Measurements from ENCODE around the gene PIK3AP1. TPM values are rescaled to one million over a fixed set of nuclear protein-coding genes. Genes with fewer than 3 reads are reported as not detected.
A peak's percentile ranks its signal among the peaks of the same experiment; 100 is the strongest.

The PIK3AP1 gene
- total RNA-seq, 4 donors from 2014 or later = 5.8 to 111 (median 13.4) TPM

DNA sequence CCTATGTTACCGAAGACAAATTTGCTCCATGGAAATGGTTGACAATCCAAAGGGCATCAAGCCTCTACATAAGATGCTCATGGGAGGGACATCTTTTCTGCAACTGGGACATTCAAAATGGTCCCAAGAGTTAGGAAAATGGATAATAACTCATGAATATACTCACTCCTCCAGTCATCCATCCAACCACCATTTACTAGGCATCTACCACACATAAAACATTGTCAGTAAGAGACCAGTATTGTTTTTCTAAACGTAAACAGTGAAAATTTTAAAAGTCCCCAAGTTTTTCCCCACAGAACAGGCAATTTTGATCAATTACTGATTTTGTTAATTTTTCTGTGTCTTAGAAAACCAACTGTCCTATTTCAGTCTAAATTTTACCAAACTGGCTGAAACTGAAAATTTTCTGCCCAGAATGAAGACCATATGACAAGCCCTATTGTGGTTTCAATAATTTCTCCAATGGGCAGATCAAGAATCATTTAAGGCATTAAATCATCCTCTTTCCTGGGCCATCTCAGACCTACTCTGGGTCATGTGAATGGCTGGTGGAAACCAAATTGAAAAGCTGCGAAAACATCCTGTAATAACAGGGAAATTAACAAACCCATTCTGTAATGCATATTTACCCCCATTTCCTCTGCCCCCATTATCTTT lies 24.2 kb downstream of the PIK3AP1 start:
- TF ChIP-seq, protein P1, sequence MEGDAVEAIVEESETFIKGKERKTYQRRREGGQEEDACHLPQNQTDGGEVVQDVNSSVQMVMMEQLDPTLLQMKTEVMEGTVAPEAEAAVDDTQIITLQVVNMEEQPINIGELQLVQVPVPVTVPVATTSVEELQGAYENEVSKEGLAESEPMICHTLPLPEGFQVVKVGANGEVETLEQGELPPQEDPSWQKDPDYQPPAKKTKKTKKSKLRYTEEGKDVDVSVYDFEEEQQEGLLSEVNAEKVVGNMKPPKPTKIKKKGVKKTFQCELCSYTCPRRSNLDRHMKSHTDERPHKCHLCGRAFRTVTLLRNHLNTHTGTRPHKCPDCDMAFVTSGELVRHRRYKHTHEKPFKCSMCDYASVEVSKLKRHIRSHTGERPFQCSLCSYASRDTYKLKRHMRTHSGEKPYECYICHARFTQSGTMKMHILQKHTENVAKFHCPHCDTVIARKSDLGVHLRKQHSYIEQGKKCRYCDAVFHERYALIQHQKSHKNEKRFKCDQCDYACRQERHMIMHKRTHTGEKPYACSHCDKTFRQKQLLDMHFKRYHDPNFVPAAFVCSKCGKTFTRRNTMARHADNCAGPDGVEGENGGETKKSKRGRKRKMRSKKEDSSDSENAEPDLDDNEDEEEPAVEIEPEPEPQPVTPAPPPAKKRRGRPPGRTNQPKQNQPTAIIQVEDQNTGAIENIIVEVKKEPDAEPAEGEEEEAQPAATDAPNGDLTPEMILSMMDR (IDR thresholded peaks at IDR 0.05) = no peak
- TF ChIP-seq POLR2A (IDR thresholded peaks at IDR 0.05) = no peak
- no peaks in the 10 kb centered on the region for H3K27me3 ChIP-seq
- no peak for DNase-seq
- H3K36me3 ChIP-seq = no peaks in the 10 kb centered on the region
- H3K4me1 ChIP-seq = peaks cover 0 to 4% (median 0%) of the 10 kb centered on the region in 4 donors
- no peaks in the 10 kb centered on the region for H3K9me3 ChIP-seq
- no peak overlapping the region for H3K4me3 ChIP-seq
- peak overlapping the region in 1 of 4 donors; percentile 44 for H3K27ac ChIP-seq

DNA sequence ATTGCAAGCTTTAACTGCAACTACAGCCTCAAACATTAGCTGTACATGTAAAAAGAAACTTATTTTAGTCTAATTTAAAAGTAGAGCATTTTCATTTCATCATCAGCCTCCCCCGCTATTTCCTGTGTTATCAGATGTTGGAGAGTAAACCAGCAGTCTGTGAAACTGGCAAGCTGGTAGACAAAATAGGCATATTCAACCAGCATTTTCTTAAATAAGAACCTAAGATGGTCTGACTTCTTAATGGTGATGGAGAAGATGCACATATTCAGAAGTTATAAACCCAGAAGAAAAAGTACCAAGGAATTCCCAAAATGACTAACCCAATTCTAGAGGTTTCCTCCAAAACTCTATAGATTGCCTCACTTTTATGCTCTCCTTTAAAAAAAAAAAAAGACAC lies 24.9 kb downstream of the PIK3AP1 start:
- Histone ChIP-seq H3K27ac (peak overlapping the region in 1 of 4 donors; percentile 61), H3K4me1 (peaks cover 0 to 4% (median 0%) of the 10 kb centered on the region in 4 donors), H3K27me3 (no peaks in the 10 kb centered on the region), H3K9me3 (no peaks in the 10 kb centered on the region), H3K36me3 (no peaks in the 10 kb centered on the region), H3K4me3 (no peak overlapping the region)
- DNase-seq = no peak
- no peak for TF ChIP-seq POLR2A (IDR thresholded peaks at IDR 0.05)
- TF ChIP-seq, protein P1 (IDR thresholded peaks at IDR 0.05) = no peak

GRCh38 chr10:96693431-96693830 lies 26.9 kb downstream of the PIK3AP1 start:
- DNase-seq = no peak
- H3K4me1 ChIP-seq = peaks cover 0 to 4% (median 0%) of the 10 kb centered on the region in 4 donors
- no peak for TF ChIP-seq POLR2A (IDR thresholded peaks at IDR 0.05)
- TF ChIP-seq, protein P1 (IDR thresholded peaks at IDR 0.05) = no peak

DNA sequence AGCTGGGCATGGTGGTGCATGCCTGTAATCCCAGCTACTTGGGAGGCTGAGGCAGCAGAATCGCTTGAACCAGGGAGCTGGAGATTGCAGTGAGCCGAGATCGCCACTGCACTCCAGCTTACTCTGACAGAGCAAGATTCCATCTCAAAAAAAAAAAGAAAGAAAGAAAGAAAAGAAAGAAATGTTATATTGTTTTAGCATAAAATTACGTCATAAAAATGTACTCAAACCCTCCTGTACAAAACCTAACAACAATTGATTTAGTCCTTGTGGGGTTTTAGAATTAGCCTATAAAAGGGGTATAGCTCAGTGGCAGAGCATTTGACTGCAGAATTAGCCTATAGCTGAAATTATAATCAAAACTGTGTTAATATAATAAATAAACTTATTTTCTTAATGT lies 27.9 kb downstream of the PIK3AP1 start:
- H3K9me3 ChIP-seq = no peaks in the 10 kb centered on the region
- DNase-seq = no peak
- TF ChIP-seq, protein P1 (IDR thresholded peaks at IDR 0.05) = no peak

More at GRCh38 chr10:96693431-96693830, 26.9 kb downstream of the PIK3AP1 start:
- Histone ChIP-seq H3K27me3 (no peaks in the 10 kb centered on the region), H3K9me3 (no peaks in the 10 kb centered on the region), H3K36me3 (no peaks in the 10 kb centered on the region), H3K27ac (no peak overlapping the region), H3K4me3 (no peak overlapping the region)

GRCh38 chr10:96691761-96692160 lies 28.6 kb downstream of the PIK3AP1 start:
- TF ChIP-seq, protein P1 (IDR thresholded peaks at IDR 0.05) = no peak
- no peak for TF ChIP-seq POLR2A (IDR thresholded peaks at IDR 0.05)
- H3K9me3 ChIP-seq = no peaks in the 10 kb centered on the region
- H3K36me3 ChIP-seq = no peaks in the 10 kb centered on the region
- peaks cover 0 to 4% (median 0%) of the 10 kb centered on the region in 4 donors for H3K4me1 ChIP-seq
- H3K27me3 ChIP-seq = no peaks in the 10 kb centered on the region
- no peak overlapping the region for H3K4me3 ChIP-seq
- no peak overlapping the region for H3K27ac ChIP-seq
- no peak for DNase-seq

More for the DNA sequence above, 27.9 kb downstream of the PIK3AP1 start:
- Histone ChIP-seq H3K36me3 (no peaks in the 10 kb centered on the region), H3K27me3 (no peaks in the 10 kb centered on the region), H3K4me3 (no peak overlapping the region), H3K4me1 (peaks cover 0 to 4% (median 0%) of the 10 kb centered on the region in 4 donors), H3K27ac (no peak overlapping the region)
